Right atrium auricular region (tissue), 2 donors: ENCODE data around the gene ATXN10. TPM values are rescaled to one million over a fixed set of nuclear protein-coding genes. Genes with fewer than 3 reads are reported as not detected.
A peak's percentile ranks its signal among the peaks of the same experiment; 100 is the strongest.
"Not testable (repeated sequence)": the region's sequence is repeated elsewhere in the genome, so short reads cannot be mapped to it uniquely, and the experiment has no call there.

Experiments used
- DNase-seq: peaks from one replicate; pipeline ENCODE4 v3.0.0-alpha.2; 2019; ENCODE audit warnings: low spot score
- H3K27ac ChIP-seq, 2 donors: fragments of 200-600 bp; sonication (generic); 1 replicate in 1 of 2; 2 replicates in 1 of 2; pipeline ENCODE4 v1.5.1; 2016 to 2019
- H3K27me3 ChIP-seq, 2 donors: fragments of 200-600 bp; sonication (generic); one replicate each; pipeline versions ENCODE4 v1.5.1 to v1.6.0; 2017 to 2019
- H3K36me3 ChIP-seq: fragments of 200-600 bp; sonication (generic); one replicate; pipeline ENCODE4 v1.5.1; 2016
- H3K4me1 ChIP-seq, 2 donors: fragments of 200-600 bp; sonication (generic); one replicate each; pipeline versions ENCODE4 v1.5.1 to v1.6.0; 2017 to 2019
- H3K4me3 ChIP-seq, 2 donors: fragments of 200-600 bp; sonication (generic); 1 replicate in 1 of 2; 2 replicates in 1 of 2; pipeline ENCODE4 v1.5.1; 2017 to 2019; ENCODE audit warnings: mild to moderate bottlenecking in 1 of 2, moderate library complexity in 1 of 2
- H3K9me3 ChIP-seq, 2 donors: fragments of 200-600 bp; sonication (generic); one replicate each; pipeline ENCODE4 v1.5.1; 2019
- total RNA-seq, 2 donors: library from RNA; depleted of rRNA; stranded (reverse); fragments of >200 nt; gene quantifications; one replicate each; pipeline ENCODE4 v1.1.0, GENCODE V29; 2016
- TF ChIP-seq, protein P1 (sequence below), 2 donors: fragments of 200-600 bp; sonication (generic); IDR thresholded peaks; one replicate each; pipeline ENCODE4 v1.5.1; 2019; ENCODE audit warnings: antibody characterized with exemption in 2 of 2

Gene ATXN10, protein sequence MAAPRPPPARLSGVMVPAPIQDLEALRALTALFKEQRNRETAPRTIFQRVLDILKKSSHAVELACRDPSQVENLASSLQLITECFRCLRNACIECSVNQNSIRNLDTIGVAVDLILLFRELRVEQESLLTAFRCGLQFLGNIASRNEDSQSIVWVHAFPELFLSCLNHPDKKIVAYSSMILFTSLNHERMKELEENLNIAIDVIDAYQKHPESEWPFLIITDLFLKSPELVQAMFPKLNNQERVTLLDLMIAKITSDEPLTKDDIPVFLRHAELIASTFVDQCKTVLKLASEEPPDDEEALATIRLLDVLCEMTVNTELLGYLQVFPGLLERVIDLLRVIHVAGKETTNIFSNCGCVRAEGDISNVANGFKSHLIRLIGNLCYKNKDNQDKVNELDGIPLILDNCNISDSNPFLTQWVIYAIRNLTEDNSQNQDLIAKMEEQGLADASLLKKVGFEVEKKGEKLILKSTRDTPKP
- total RNA-seq = 10 to 100 TPM; 85.3 to 88.5 TPM

DNA sequence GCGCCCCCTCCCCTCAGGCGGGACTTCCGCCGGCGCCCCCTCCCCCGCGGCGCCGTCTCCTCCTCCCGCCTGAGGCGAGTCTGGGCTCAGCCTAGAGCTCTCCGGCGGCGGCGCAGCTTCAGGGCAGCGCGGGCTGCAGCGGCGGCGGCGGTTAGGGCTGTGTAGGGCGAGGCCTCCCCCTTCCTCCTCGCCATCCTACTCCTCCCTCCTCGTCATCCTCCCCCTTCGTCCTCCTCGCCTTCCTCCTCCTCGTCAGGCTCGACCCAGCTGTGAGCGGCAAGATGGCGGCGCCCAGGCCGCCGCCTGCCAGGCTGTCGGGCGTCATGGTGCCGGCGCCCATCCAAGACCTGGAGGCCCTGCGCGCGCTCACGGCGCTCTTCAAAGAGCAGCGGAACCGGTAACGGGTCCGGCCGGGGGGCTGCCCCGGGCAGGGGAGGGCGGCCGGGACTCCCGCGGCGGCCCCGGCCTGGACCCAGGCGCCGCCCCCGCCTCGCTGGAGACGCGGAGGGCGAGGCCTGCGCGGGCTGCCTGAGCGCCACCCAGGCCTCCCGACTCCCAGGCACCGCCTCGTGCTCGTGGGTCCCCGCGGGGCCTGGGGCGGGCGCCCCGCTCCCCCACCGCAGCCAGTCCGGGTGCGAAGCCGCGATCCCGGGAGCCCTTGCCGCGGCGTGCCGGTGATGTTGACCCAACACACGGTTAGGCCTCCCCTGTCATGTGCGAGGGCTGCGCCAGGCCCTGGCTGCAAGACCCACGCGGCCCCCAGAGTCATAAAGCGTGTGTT, at the start of gene ATXN10:
Gene ATXN10 (plus strand): TSS at position 52 of the 781 bp plus-strand sequence. CDS start 230 bp downstream, at position 282.
- Histone ChIP-seq H3K4me1 (peaks cover 0 to 26% of the 10 kb centered on the region in 2 donors), H3K36me3 (no peaks in the 10 kb centered on the region), H3K4me3 (peak within 1 kb of the TSS; percentile 83 to 85), H3K27ac (peak within 1 kb of the TSS; percentile 88 to 94), H3K27me3 (no peaks in the 10 kb centered on the region), H3K9me3 (no peaks in the 10 kb centered on the region)
- TF ChIP-seq, protein P1, sequence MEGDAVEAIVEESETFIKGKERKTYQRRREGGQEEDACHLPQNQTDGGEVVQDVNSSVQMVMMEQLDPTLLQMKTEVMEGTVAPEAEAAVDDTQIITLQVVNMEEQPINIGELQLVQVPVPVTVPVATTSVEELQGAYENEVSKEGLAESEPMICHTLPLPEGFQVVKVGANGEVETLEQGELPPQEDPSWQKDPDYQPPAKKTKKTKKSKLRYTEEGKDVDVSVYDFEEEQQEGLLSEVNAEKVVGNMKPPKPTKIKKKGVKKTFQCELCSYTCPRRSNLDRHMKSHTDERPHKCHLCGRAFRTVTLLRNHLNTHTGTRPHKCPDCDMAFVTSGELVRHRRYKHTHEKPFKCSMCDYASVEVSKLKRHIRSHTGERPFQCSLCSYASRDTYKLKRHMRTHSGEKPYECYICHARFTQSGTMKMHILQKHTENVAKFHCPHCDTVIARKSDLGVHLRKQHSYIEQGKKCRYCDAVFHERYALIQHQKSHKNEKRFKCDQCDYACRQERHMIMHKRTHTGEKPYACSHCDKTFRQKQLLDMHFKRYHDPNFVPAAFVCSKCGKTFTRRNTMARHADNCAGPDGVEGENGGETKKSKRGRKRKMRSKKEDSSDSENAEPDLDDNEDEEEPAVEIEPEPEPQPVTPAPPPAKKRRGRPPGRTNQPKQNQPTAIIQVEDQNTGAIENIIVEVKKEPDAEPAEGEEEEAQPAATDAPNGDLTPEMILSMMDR (IDR thresholded peaks at IDR 0.05) = no peak
- no peak for DNase-seq

DNA sequence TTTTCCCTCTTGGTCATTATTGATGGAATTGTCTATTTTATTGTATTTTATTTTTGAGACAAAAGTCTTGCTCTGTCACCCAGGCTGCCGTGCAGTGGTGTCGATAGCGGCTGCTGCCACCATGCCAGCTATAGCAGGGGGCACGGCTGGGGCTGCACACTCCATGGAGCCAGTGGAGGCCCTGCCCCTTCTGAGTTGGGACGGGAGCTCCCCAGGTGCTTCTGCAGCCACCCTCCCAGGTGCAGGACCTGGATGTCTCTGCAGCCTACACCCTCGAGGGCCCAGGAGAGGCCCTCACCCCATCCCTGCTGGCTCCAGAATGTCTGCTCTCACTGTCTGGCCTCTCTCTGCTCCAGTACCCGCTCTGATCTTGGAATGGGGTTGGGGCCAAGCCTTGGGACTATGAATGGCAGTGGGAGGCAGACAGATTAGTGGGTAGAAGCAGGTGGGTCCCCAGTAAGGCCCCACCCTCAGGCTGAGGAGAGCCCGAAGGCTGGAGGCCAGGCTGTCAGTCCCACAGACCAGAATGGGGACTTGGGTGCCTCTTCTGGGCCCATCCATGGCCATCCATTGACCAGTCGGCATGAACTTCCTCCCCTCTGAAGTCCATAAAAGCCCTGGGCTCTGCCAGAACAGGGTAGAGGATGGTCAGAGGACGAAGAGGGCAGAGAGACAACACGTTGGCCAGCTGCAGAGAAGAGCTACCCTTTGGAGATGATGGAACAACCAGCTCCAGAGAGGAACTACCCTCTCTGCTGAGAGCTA, 49.6 kb upstream of the ATXN10 start:
- TF ChIP-seq, protein P1 (IDR thresholded peaks at IDR 0.05) = no peak
- Histone ChIP-seq H3K27ac (no peak overlapping the region), H3K4me1 (no peaks in the 10 kb centered on the region), H3K36me3 (no peaks in the 10 kb centered on the region), H3K27me3 (no peaks in the 10 kb centered on the region), H3K4me3 (no peak overlapping the region), H3K9me3 (no peaks in the 10 kb centered on the region)
- no peak for DNase-seq

DNA sequence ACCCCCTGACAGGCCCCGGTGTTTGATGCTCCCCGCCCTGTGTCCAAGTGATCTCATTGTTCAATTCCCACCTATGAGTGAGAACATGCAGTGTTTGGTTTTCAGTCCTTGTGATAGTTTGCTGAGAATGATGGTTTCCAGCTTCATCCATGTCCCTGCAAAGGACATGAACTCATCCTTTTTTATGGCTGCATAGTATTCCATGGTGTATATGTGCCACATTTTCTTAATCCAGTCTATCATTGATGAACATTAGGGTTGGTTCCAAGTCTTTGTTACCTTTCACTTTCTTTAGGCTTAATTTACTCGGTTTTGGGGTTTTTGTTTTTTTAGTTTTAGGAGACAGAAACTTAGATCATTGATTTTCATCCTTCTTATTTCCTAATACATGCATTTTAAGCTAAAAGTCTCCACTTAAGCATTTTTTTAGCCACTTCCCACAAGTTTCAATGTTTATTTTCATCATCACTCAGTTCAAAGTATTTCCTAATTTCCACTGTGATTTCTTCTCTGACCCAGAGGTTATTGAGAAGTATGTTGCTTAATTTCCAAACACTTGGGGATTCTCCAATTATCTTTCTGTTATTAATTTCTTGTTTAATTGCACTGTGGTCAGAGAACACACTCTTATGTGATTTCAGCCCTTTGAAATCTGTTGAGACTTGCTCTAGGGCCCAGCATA, 48.0 kb upstream of the ATXN10 start:
- H3K4me1 ChIP-seq, H3K9me3 ChIP-seq, H3K27me3 ChIP-seq, H3K27ac ChIP-seq, H3K4me3 ChIP-seq, DNase-seq, H3K36me3 ChIP-seq: not testable (repeated sequence)

DNA sequence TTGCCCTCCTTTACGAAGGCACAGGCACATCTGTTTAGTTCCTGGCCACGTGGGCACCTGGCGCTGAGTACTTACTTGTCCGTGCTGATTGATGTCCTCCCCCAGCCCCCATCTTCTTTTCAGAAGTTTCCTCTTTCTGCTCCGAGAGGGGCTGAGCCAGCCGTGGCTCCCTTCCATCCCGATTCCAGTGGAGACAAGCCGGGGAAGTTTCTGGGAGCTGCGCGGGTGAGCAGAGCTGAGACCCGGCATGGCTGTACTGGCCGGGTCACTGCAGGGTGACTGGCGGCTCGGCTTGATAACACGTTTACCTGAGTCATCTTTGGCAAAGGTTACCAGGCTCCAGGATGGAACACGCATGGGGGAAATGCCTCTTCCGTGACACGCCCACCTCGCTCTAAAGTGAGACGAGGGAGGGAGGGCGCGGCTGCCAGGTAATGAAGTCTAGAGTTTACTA, 45.4 kb upstream of the ATXN10 start:
- Histone ChIP-seq H3K27ac (no peak overlapping the region), H3K27me3 (no peaks in the 10 kb centered on the region), H3K9me3 (no peaks in the 10 kb centered on the region), H3K4me1 (no peaks in the 10 kb centered on the region), H3K36me3 (no peaks in the 10 kb centered on the region), H3K4me3 (no peak overlapping the region)
- TF ChIP-seq, protein P1 (IDR thresholded peaks at IDR 0.05) = no peak
- no peak for DNase-seq

DNA sequence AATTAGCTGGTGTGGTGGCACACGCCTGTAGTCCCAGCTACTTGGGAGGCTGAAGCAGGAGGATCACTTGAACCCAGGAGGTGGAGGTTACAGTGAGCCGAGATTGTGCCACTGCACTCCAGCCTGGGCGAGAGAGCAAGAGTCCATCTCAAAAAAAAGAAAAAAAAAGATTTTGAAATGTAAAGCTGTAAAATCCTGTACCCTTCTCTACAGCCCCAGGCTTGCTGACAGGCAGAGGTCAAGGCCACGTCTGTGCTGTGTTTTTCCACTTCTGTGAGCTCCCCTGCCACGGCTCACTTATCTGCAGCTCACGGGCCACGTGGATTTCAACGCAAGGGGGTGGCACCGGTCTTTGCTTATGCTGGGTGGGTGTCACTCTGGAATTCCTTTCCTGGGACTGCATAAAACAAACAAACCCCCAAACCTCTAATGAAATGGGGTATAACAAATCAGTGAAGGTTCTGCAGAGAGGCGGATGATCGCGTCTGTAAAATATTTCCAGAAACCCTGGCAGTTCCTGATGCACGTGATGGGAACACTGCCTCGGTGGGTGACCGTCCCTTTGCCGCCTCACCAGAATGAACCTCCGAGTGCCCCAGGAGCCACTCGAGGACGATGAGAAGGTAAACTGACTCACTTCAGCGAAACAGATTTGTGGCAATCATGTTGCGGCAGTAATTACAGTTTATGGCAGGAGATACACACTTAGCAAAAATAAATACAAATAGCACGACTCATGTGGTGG, 44.0 kb upstream of the ATXN10 start:
- TF ChIP-seq, protein P1 (IDR thresholded peaks at IDR 0.05) = no peak
- Histone ChIP-seq H3K4me3 (no peak overlapping the region), H3K9me3 (no peaks in the 10 kb centered on the region), H3K4me1 (no peaks in the 10 kb centered on the region), H3K36me3 (no peaks in the 10 kb centered on the region), H3K27ac (no peak overlapping the region), H3K27me3 (no peaks in the 10 kb centered on the region)
- DNase-seq = no peak
